Central memory CD8-positive, alpha-beta T cell (primary cell): ENCODE results near the gene SPRED2.
A peak's percentile ranks its signal among the peaks of the same experiment; 100 is the strongest.

Source experiments
- ATAC-seq: fragments of 150-1000 bp; cut with Tn5 transposase; replicated peaks from 2 replicates; pipeline ENCODE4 v1.10.0; 2022; ENCODE audit warnings: mild to moderate bottlenecking, moderate FRiP score, moderate number of reproducible peaks; ENCODE audit not compliant: poor library complexity, severe bottlenecking; ENCODE audit errors: extremely low read depth
- DNase-seq, 2 donors: peaks; one replicate each; pipeline ENCODE4 v3.0.0; 2021; ENCODE audit warnings: low spot score in 2 of 2
- H3K27ac Mint-ChIP-seq: one replicate; pipeline ENCODE4 v1.8.0; 2022; ENCODE audit warnings: low read depth, mild to moderate bottlenecking, moderate library complexity, mixed read lengths
- H3K27me3 Mint-ChIP-seq: one replicate; pipeline ENCODE4 v1.8.0; 2022; ENCODE audit warnings: mixed read lengths
- H3K36me3 Mint-ChIP-seq: one replicate; pipeline ENCODE4 v1.8.0; 2022; ENCODE audit warnings: mild to moderate bottlenecking, moderate library complexity, mixed read lengths; ENCODE audit not compliant: insufficient read depth
- H3K4me1 Mint-ChIP-seq: one replicate; pipeline ENCODE4 v1.8.0; 2022; ENCODE audit warnings: mixed read lengths
- H3K4me3 Mint-ChIP-seq: one replicate; pipeline ENCODE4 v1.8.0; 2022; ENCODE audit warnings: mild to moderate bottlenecking, moderate library complexity, mixed read lengths
- H3K9me3 Mint-ChIP-seq: one replicate; pipeline ENCODE4 v1.8.0; 2022; ENCODE audit warnings: mixed read lengths

Gene SPRED2

GRCh38 chr2:65417509-65418085, 14.8 kb downstream of the SPRED2 start:
- Mint-ChIP-seq H3K4me1 (peaks cover 24% of the 10 kb centered on the region), H3K27ac (no peak overlapping the region), H3K27me3 (no peaks in the 10 kb centered on the region), H3K4me3 (no peak overlapping the region), H3K36me3 (peaks cover 3% of the 10 kb centered on the region), H3K9me3 (no peaks in the 10 kb centered on the region)
- ATAC-seq (no peak), DNase-seq (no peak)

- H3K27me3 Mint-ChIP-seq, result no peaks in the 10 kb centered on the region
- no peak overlapping the region for H3K4me3 Mint-ChIP-seq
- peak; percentile 40 for ATAC-seq
- peaks cover 3% of the 10 kb centered on the region for H3K36me3 Mint-ChIP-seq
- no peaks in the 10 kb centered on the region for H3K9me3 Mint-ChIP-seq
- no peak for DNase-seq
- peaks cover 24% of the 10 kb centered on the region for H3K4me1 Mint-ChIP-seq
- H3K27ac Mint-ChIP-seq, result no peak overlapping the region
Measured at GRCh38 chr2:65416945-65417344, 15.5 kb downstream of the SPRED2 start.

- Mint-ChIP-seq H3K27ac (no peak overlapping the region), H3K4me3 (no peak overlapping the region), H3K27me3 (no peaks in the 10 kb centered on the region), H3K36me3 (peaks cover 3% of the 10 kb centered on the region), H3K9me3 (no peaks in the 10 kb centered on the region), H3K4me1 (peaks cover 24% of the 10 kb centered on the region)
- no peak for ATAC-seq
- DNase-seq, result no peak
Measured at GRCh38 chr2:65416321-65416720, 16.1 kb downstream of the SPRED2 start.

GRCh38 chr2:65415091-65415490, 17.3 kb downstream of the SPRED2 start:
- Mint-ChIP-seq H3K36me3 (peaks cover 1% of the 10 kb centered on the region), H3K27me3 (no peaks in the 10 kb centered on the region), H3K9me3 (no peaks in the 10 kb centered on the region), H3K27ac (no peak overlapping the region), H3K4me3 (no peak overlapping the region), H3K4me1 (peaks cover 17% of the 10 kb centered on the region)
- ATAC-seq (no peak), DNase-seq (no peak)

- Mint-ChIP-seq H3K27ac (no peak overlapping the region), H3K4me3 (no peak overlapping the region), H3K27me3 (no peaks in the 10 kb centered on the region), H3K4me1 (peaks cover 17% of the 10 kb centered on the region), H3K36me3 (peaks cover 1% of the 10 kb centered on the region), H3K9me3 (no peaks in the 10 kb centered on the region)
- no peak for DNase-seq
- ATAC-seq, result no peak
Measured at GRCh38 chr2:65413610-65414009, 18.8 kb downstream of the SPRED2 start.

- DNase-seq (no peak), ATAC-seq (no peak)
- H3K36me3 Mint-ChIP-seq, result peaks cover 1% of the 10 kb centered on the region
- no peaks in the 10 kb centered on the region for H3K27me3 Mint-ChIP-seq
- peaks cover 16% of the 10 kb centered on the region for H3K4me1 Mint-ChIP-seq
- no peak overlapping the region for H3K4me3 Mint-ChIP-seq
- H3K27ac Mint-ChIP-seq, result no peak overlapping the region
- no peaks in the 10 kb centered on the region for H3K9me3 Mint-ChIP-seq
Measured at GRCh38 chr2:65413106-65413505, 19.3 kb downstream of the SPRED2 start.

- Mint-ChIP-seq H3K4me3 (no peak overlapping the region), H3K27ac (no peak overlapping the region), H3K4me1 (peaks cover 5% of the 10 kb centered on the region), H3K36me3 (no peaks in the 10 kb centered on the region), H3K27me3 (no peaks in the 10 kb centered on the region), H3K9me3 (no peaks in the 10 kb centered on the region)
- DNase-seq (no peak), ATAC-seq (no peak)
Measured at GRCh38 chr2:65411056-65411795, 21.2 kb downstream of the SPRED2 start.

GRCh38 chr2:65409045-65409444, 23.4 kb downstream of the SPRED2 start:
- Mint-ChIP-seq H3K27me3 (no peaks in the 10 kb centered on the region), H3K36me3 (peaks cover under 1% of the 10 kb centered on the region), H3K9me3 (no peaks in the 10 kb centered on the region), H3K27ac (no peak overlapping the region), H3K4me1 (peaks cover 5% of the 10 kb centered on the region), H3K4me3 (no peak overlapping the region)
- DNase-seq, result no peak
- no peak for ATAC-seq

- Mint-ChIP-seq H3K4me3 (no peak overlapping the region), H3K9me3 (no peaks in the 10 kb centered on the region), H3K27ac (no peak overlapping the region), H3K36me3 (peaks cover 2% of the 10 kb centered on the region), H3K27me3 (no peaks in the 10 kb centered on the region), H3K4me1 (peaks cover 5% of the 10 kb centered on the region)
- DNase-seq (no peak), ATAC-seq (no peak)
Measured at GRCh38 chr2:65407240-65407639, 25.2 kb downstream of the SPRED2 start.

- Mint-ChIP-seq H3K4me1 (peaks cover 5% of the 10 kb centered on the region), H3K4me3 (no peak overlapping the region), H3K9me3 (no peaks in the 10 kb centered on the region), H3K27me3 (no peaks in the 10 kb centered on the region), H3K36me3 (peaks cover 2% of the 10 kb centered on the region), H3K27ac (no peak overlapping the region)
- no peak for ATAC-seq
- DNase-seq, result no peak
Measured at GRCh38 chr2:65404988-65405697, 27.3 kb downstream of the SPRED2 start.

GRCh38 chr2:65403529-65403915, 28.9 kb downstream of the SPRED2 start:
- H3K27ac Mint-ChIP-seq, result no peak overlapping the region
- H3K4me3 Mint-ChIP-seq, result no peak overlapping the region
- H3K36me3 Mint-ChIP-seq, result peaks cover 2% of the 10 kb centered on the region
- H3K27me3 Mint-ChIP-seq, result no peaks in the 10 kb centered on the region
- no peaks in the 10 kb centered on the region for H3K9me3 Mint-ChIP-seq
- no peak for DNase-seq
- ATAC-seq, result no peak
- H3K4me1 Mint-ChIP-seq, result peaks cover 5% of the 10 kb centered on the region

- Mint-ChIP-seq H3K27me3 (no peaks in the 10 kb centered on the region), H3K36me3 (peaks cover 2% of the 10 kb centered on the region)
- no peak for ATAC-seq
Measured at GRCh38 chr2:65402780-65403528, 29.4 kb downstream of the SPRED2 start.

More at GRCh38 chr2:65402780-65403528, 29.4 kb downstream of the SPRED2 start:
- Mint-ChIP-seq H3K27ac (no peak overlapping the region), H3K9me3 (no peaks in the 10 kb centered on the region), H3K4me1 (peaks cover 2% of the 10 kb centered on the region), H3K4me3 (no peak overlapping the region)
- no peak for DNase-seq
